OCI-LY3 (cell line): ENCODE measurements around the gene PSEN1.

Experiments
- H2AFZ ChIP-seq: fragments of 200-600, 300-600 bp; shearing (Covaris generic); 2 replicates; pipeline ENCODE4 v1.6.0; 2014; ENCODE audit warnings: antibody characterized with exemption, low read depth, low read length
- H3K27ac ChIP-seq: fragments of 200-600, 300-600 bp; sonication (generic); 2 replicates; pipeline ENCODE4 v1.5.1; 2014; ENCODE audit warnings: mild to moderate bottlenecking, low read length, moderate library complexity, mixed read lengths
- H3K27me3 ChIP-seq: fragments of 200-600, 300-600 bp; sonication (generic); 2 replicates; pipeline ENCODE4 v1.6.1; 2014; ENCODE audit warnings: low read depth, low read length, mixed read lengths
- H3K36me3 ChIP-seq: fragments of 200-600, 300-600 bp; sonication (generic); replicated peaks from 2 replicates; pipeline ENCODE3; 2014; ENCODE audit warnings: low read depth, low read length, mixed read lengths
- H3K4me1 ChIP-seq: fragments of 300-600, 200-600 bp; sonication (generic); 2 replicates; pipeline ENCODE4 v1.6.1; 2014; ENCODE audit warnings: low read length, mixed read lengths
- H3K4me2 ChIP-seq: fragments of 200-600, 300-600 bp; sonication (generic); 2 replicates; pipeline ENCODE4 v1.6.1; 2014; ENCODE audit warnings: low read length, mixed read lengths
- H3K4me3 ChIP-seq: fragments of 300-600, 200-600 bp; sonication (generic); 2 replicates; pipeline ENCODE4 v1.5.1; 2014; ENCODE audit warnings: antibody characterized with exemption, mild to moderate bottlenecking, low read length, moderate library complexity
- H3K79me2 ChIP-seq: fragments of 300-600, 200-600 bp; shearing (Covaris generic); 2 replicates; pipeline ENCODE4 v1.6.1; 2014; ENCODE audit warnings: mild to moderate bottlenecking, low read length, mixed read lengths
- H3K9ac ChIP-seq: fragments of 300-600, 200-600 bp; shearing (Covaris generic); 2 replicates; pipeline ENCODE4 v1.6.0; 2014; ENCODE audit warnings: mild to moderate bottlenecking, low read length, moderate library complexity
- H3K9me3 ChIP-seq: fragments of 200-600, 300-600 bp; shearing (Covaris generic); 2 replicates; pipeline ENCODE4 v1.6.1; 2014; ENCODE audit warnings: low read length, mixed read lengths; ENCODE audit not compliant: insufficient read depth
- H4K20me1 ChIP-seq: fragments of 200-600, 300-600 bp; sonication (generic); 2 replicates; pipeline ENCODE4 v1.6.1; 2016; ENCODE audit warnings: low read length, mixed read lengths; ENCODE audit not compliant: insufficient read depth
- CTCF ChIP-seq: fragments of 200-600, 300-600 bp; sonication (generic); IDR thresholded peaks from 2 replicates; pipeline ENCODE4 v1.5.1; 2014; ENCODE audit warnings: antibody characterized with exemption, low read length, low read depth
- EZH2phosphoT487 ChIP-seq: fragments of 200-600 bp; shearing (Covaris generic); IDR thresholded peaks from 2 replicates; pipeline ENCODE4 v1.6.1; 2018; ENCODE audit warnings: antibody characterized with exemption, mixed run types, low read depth

The PSEN1 gene

GRCh38 chr14:73258076-73258475 is 121.8 kb downstream of the PSEN1 start:
- peaks cover 5% of the 10 kb centered on the region for H3K4me1 ChIP-seq
- no peak for TF ChIP-seq CTCF
- TF ChIP-seq EZH2phosphoT487 = no peak
- H3K27ac ChIP-seq = no peak overlapping the region
- H2AFZ ChIP-seq = no peak overlapping the region
- H3K27me3 ChIP-seq = no peaks in the 10 kb centered on the region; the same call in 1 of the 2 replicates
- no peak overlapping the region for H3K9ac ChIP-seq
- H3K9me3 ChIP-seq = no peaks in the 10 kb centered on the region
- H3K4me2 ChIP-seq = no peak overlapping the region
- H3K79me2 ChIP-seq = no peaks in the 10 kb centered on the region
- no peaks in the 10 kb centered on the region for H3K36me3 ChIP-seq
- no peaks in the 10 kb centered on the region for H4K20me1 ChIP-seq
- no peak overlapping the region for H3K4me3 ChIP-seq

- no peaks in the 10 kb centered on the region for H3K9me3 ChIP-seq
- H3K79me2 ChIP-seq = no peaks in the 10 kb centered on the region
- H3K27ac ChIP-seq = no peak overlapping the region
- TF ChIP-seq CTCF (no peak), EZH2phosphoT487 (no peak)
- no peak overlapping the region for H3K4me3 ChIP-seq
- H3K27me3 ChIP-seq = no peaks in the 10 kb centered on the region; the same call in 1 of the 2 replicates
- H3K36me3 ChIP-seq = no peaks in the 10 kb centered on the region
- H2AFZ ChIP-seq = no peak overlapping the region
- H3K4me2 ChIP-seq = no peak overlapping the region
- no peaks in the 10 kb centered on the region for H4K20me1 ChIP-seq
- no peak overlapping the region for H3K9ac ChIP-seq
- H3K4me1 ChIP-seq = peaks cover 5% of the 10 kb centered on the region
These were observed 122.7 kb downstream of the PSEN1 start for GRCh38 chr14:73258845-73259611.

- Histone ChIP-seq H3K27me3 (no peaks in the 10 kb centered on the region; the same call in 1 of the 2 replicates), H3K9me3 (no peaks in the 10 kb centered on the region), H3K36me3 (no peaks in the 10 kb centered on the region), H3K4me2 (no peak overlapping the region), H3K27ac (no peak overlapping the region), H2AFZ (no peak overlapping the region), H3K79me2 (no peaks in the 10 kb centered on the region), H3K9ac (no peak overlapping the region), H3K4me1 (peaks cover 5% of the 10 kb centered on the region), H4K20me1 (no peaks in the 10 kb centered on the region), H3K4me3 (no peak overlapping the region)
- TF ChIP-seq EZH2phosphoT487 (no peak), CTCF (no peak)
These were observed 123.5 kb downstream of the PSEN1 start for GRCh38 chr14:73259837-73260236.

GRCh38 chr14:73260574-73260973 is 124.3 kb downstream of the PSEN1 start:
- no peak overlapping the region for H3K9ac ChIP-seq
- H3K4me1 ChIP-seq = peaks cover 5% of the 10 kb centered on the region
- H3K4me3 ChIP-seq = no peak overlapping the region
- no peak overlapping the region for H3K4me2 ChIP-seq
- H3K27me3 ChIP-seq = no peaks in the 10 kb centered on the region; the same call in 1 of the 2 replicates
- no peaks in the 10 kb centered on the region for H4K20me1 ChIP-seq
- no peak overlapping the region for H3K27ac ChIP-seq
- TF ChIP-seq CTCF = no peak
- no peak for TF ChIP-seq EZH2phosphoT487
- no peak overlapping the region for H2AFZ ChIP-seq
- no peaks in the 10 kb centered on the region for H3K79me2 ChIP-seq
- no peaks in the 10 kb centered on the region for H3K36me3 ChIP-seq
- H3K9me3 ChIP-seq = no peaks in the 10 kb centered on the region
